ENCODE results near the gene GIN1. TPM values are rescaled to one million over a fixed set of nuclear protein-coding genes. Genes with fewer than 3 reads are reported as not detected.
A peak's percentile ranks its signal among the peaks of the same experiment; 100 is the strongest.

Gene GIN1, protein sequence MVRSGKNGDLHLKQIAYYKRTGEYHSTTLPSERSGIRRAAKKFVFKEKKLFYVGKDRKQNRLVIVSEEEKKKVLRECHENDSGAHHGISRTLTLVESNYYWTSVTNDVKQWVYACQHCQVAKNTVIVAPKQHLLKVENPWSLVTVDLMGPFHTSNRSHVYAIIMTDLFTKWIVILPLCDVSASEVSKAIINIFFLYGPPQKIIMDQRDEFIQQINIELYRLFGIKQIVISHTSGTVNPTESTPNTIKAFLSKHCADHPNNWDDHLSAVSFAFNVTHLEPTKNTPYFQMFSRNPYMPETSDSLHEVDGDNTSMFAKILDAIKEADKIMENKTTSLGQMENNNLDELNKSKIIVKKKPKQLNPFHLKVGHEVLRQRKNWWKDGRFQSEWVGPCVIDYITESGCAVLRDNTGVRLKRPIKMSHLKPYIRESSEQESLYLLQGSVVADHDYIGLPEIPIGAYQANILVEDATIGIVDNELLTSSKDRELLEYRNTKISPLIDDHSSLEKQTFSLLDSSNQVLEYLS
- total RNA-seq, result 7.2 and 7.6 TPM in 2 replicates
- 4.0 and 4.3 TPM in 2 replicates for polyA plus RNA-seq
- 5.4 and 5.6 TPM in 2 replicates for polyA plus RNA-seq (2012)
- polyA minus RNA-seq (ENCODE audit: low replicate concordance), result not detected in 2 replicates

DNA sequence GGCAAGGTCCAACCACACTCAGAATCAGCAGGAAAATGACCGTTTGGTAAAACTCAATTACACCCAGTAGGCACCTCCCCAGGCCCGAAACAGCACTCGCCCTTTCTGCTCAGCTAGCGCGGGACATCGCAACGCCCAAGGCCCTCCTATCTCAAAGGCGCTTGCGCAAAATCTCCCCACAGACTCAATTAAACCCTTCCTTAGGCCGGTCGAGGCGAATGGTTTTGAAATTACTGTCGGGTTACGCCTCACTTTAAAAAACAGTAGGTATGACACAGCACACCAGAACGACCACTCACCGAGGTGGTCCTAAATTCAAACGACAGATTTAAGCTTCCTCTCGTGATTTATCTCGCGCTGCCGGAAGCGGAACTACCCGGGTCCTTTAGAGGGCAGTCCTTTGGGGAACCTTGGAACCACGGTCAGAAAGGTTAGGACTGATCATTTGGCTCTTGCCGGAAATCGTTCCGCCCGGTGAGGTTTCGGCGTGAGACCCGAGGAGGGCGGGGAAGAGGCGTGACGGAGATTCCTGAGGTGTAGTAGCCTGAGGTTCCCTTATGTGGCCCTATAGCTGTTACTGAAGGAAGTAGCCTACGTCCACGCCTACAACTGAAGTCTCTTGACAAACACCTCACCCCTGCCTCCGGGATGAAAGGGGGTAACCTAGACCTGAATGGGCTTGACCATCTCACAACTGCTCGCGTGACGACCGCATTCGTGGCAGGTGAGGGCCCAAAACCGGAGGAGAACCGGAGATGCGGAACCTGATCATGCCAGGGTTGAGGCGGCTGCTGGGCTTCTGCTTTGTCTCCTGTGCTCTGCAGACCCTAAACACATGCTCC is at the start of gene GIN1, which contains the start of gene PPIP5K2:
TSS of gene GIN1 (minus strand) at position 374 of the 842 bp plus-strand sequence. CDS start 11,431 bp downstream, outside the sequence.
TSS of gene PPIP5K2 (plus strand) at position 537 of the 842 bp plus-strand sequence. CDS start 9,289 bp downstream, outside the sequence.
- H3K79me2 ChIP-seq (ENCODE audit: control insufficient read depth, insufficient read depth, low read length), result peaks cover 53% of the 10 kb centered on the region

DNA sequence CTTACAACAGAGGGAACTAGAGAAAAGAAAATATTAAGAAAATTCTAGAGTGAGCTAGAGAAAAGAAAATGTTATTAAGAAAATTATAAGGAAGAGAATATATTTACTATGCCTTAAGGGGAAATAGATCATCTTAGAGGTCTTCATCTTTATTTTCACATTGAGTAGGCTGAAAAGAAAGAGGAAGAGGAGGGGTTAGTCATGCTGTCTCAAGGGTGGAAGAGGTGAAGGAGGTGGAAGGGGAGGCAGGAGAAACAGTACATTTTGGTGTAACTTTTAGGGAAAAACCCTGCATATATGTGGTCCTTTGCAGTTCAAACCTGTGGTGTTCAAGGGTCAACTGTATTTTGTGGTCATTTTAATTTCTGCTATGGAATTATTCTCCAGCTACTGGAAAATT is 46.8 kb upstream of the GIN1 start:
- Histone ChIP-seq H3K9me3 (ENCODE audit: control insufficient read depth, insufficient read depth, low read depth, low read length) (no peaks in the 10 kb centered on the region), H3K4me2 (ENCODE audit: extremely low read depth, insufficient read depth, low read length) (no peak overlapping the region), H3K9ac (ENCODE audit: insufficient read depth, low read length) (no peak overlapping the region), H2AFZ (ENCODE audit: low read length) (no peak overlapping the region), H3K36me3 (ENCODE audit: control insufficient read depth, insufficient read depth, low read length) (peaks cover 1% of the 10 kb centered on the region), H3K27ac (ENCODE audit: insufficient read depth, low read length) (no peak overlapping the region), H3K4me1 (ENCODE audit: control insufficient read depth, extremely low read depth, insufficient read depth, low read length) (no peaks in the 10 kb centered on the region), H4K20me1 (ENCODE audit: control insufficient read depth, extremely low read depth, insufficient read depth, low read length) (no peaks in the 10 kb centered on the region), H3K79me2 (ENCODE audit: control insufficient read depth, insufficient read depth, low read length) (no peaks in the 10 kb centered on the region), H3K27me3 (ENCODE audit: control insufficient read depth, insufficient read depth, low read length) (no peaks in the 10 kb centered on the region), H3K4me3 (replicated peaks in 1 of 4; ENCODE audit: control extremely low read depth in 1 of 4, insufficient read depth in 1 of 4, low read depth in 3 of 4, low read length in 4 of 4) (no peak overlapping the region)
- TF ChIP-seq, protein P1, sequence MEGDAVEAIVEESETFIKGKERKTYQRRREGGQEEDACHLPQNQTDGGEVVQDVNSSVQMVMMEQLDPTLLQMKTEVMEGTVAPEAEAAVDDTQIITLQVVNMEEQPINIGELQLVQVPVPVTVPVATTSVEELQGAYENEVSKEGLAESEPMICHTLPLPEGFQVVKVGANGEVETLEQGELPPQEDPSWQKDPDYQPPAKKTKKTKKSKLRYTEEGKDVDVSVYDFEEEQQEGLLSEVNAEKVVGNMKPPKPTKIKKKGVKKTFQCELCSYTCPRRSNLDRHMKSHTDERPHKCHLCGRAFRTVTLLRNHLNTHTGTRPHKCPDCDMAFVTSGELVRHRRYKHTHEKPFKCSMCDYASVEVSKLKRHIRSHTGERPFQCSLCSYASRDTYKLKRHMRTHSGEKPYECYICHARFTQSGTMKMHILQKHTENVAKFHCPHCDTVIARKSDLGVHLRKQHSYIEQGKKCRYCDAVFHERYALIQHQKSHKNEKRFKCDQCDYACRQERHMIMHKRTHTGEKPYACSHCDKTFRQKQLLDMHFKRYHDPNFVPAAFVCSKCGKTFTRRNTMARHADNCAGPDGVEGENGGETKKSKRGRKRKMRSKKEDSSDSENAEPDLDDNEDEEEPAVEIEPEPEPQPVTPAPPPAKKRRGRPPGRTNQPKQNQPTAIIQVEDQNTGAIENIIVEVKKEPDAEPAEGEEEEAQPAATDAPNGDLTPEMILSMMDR (conservative IDR thresholded peaks at IDR 0.05 in 1 of 2, IDR thresholded peaks at IDR 0.05 in 1 of 2; ENCODE audit: low read depth in 1 of 2, low read length in 2 of 2), result no peak
- TF ChIP-seq EZH2 (IDR thresholded peaks at IDR 0.05; ENCODE audit: low read length, missing control alignments), result no peak
- no peak for DNase-seq (ENCODE audit: low read depth in 2 of 2)

More for the DNA sequence above, at the start of gene GIN1, which contains the start of gene PPIP5K2:
- Histone ChIP-seq H3K4me2 (ENCODE audit: extremely low read depth, insufficient read depth, low read length) (peak within 1 kb of the TSS; percentile 98), H3K27ac (ENCODE audit: insufficient read depth, low read length) (peak within 1 kb of the TSS; percentile 91), H3K4me1 (ENCODE audit: control insufficient read depth, extremely low read depth, insufficient read depth, low read length) (peaks cover 3% of the 10 kb centered on the region), H3K27me3 (ENCODE audit: control insufficient read depth, insufficient read depth, low read length) (no peaks in the 10 kb centered on the region), H3K9me3 (ENCODE audit: control insufficient read depth, insufficient read depth, low read depth, low read length) (no peaks in the 10 kb centered on the region), H2AFZ (ENCODE audit: low read length) (peak within 1 kb of the TSS; percentile 98), H3K4me3 (replicated peaks in 1 of 4; ENCODE audit: control extremely low read depth in 1 of 4, insufficient read depth in 1 of 4, low read depth in 3 of 4, low read length in 4 of 4) (peak within 1 kb of the TSS; percentile 80 to 98 (median 95)), H3K36me3 (ENCODE audit: control insufficient read depth, insufficient read depth, low read length) (no peaks in the 10 kb centered on the region), H3K9ac (ENCODE audit: insufficient read depth, low read length) (peak within 1 kb of the TSS; percentile 73), H4K20me1 (ENCODE audit: control insufficient read depth, extremely low read depth, insufficient read depth, low read length) (no peaks in the 10 kb centered on the region)
- DNase-seq (ENCODE audit: low read depth in 2 of 2), result peak; percentile 99
- TF ChIP-seq, protein P1 (conservative IDR thresholded peaks at IDR 0.05 in 1 of 2, IDR thresholded peaks at IDR 0.05 in 1 of 2; ENCODE audit: low read depth in 1 of 2, low read length in 2 of 2), result no peak
- TF ChIP-seq EZH2 (IDR thresholded peaks at IDR 0.05; ENCODE audit: low read length, missing control alignments), result no peak
